DMS114 treated with DMSO at 0.1 percent for 48 hours (cell line): ENCODE data around the gene DEPDC5.
"Not testable (repeated sequence)": the region's sequence is repeated elsewhere in the genome, so short reads cannot be mapped to it uniquely, and the experiment has no call there.

Experiments used
- DNase-seq: peaks from one replicate; lab custom pipeline; 2025; ENCODE audit not compliant: unreplicated experiment; lab: John Stamatoyannopoulos, UW

DEPDC5 gene

GRCh38 chr22:31813898-31814297, 60.1 kb downstream of the DEPDC5 start:
- not testable (repeated sequence) for DNase-seq

- no peak for DNase-seq
Observed at GRCh38 chr22:31814942-31815341, 61.1 kb downstream of the DEPDC5 start.

GRCh38 chr22:31815383-31815814, 61.6 kb downstream of the DEPDC5 start:
- not testable (repeated sequence) for DNase-seq

GRCh38 chr22:31816750-31817149, 62.9 kb downstream of the DEPDC5 start:
- no peak for DNase-seq

GRCh38 chr22:31818481-31819392, 64.9 kb downstream of the DEPDC5 start:
- DNase-seq: no peak

- no peak for DNase-seq
Observed at GRCh38 chr22:31820655-31821054, 66.8 kb downstream of the DEPDC5 start.

- no peak for DNase-seq
Observed at GRCh38 chr22:31821572-31821971, 67.8 kb downstream of the DEPDC5 start.

GRCh38 chr22:31822523-31822922, 68.7 kb downstream of the DEPDC5 start:
- DNase-seq: no peak

GRCh38 chr22:31825513-31825912, 71.7 kb downstream of the DEPDC5 start:
- no peak for DNase-seq

- no peak for DNase-seq
Observed at GRCh38 chr22:31826443-31826842, 72.6 kb downstream of the DEPDC5 start.

- no peak for DNase-seq
Observed at GRCh38 chr22:31828739-31829138, 74.9 kb downstream of the DEPDC5 start.

- no peak for DNase-seq
Observed at GRCh38 chr22:31829505-31829904, 75.7 kb downstream of the DEPDC5 start.

GRCh38 chr22:31830721-31831070, 76.9 kb downstream of the DEPDC5 start:
- DNase-seq: no peak

- DNase-seq: no peak
Observed at GRCh38 chr22:31833930-31834329, 80.1 kb downstream of the DEPDC5 start.

GRCh38 chr22:31836010-31836409, 82.2 kb downstream of the DEPDC5 start:
- no peak for DNase-seq

- no peak for DNase-seq
Observed at GRCh38 chr22:31838917-31839316, 85.1 kb downstream of the DEPDC5 start.

- DNase-seq: no peak
Observed at GRCh38 chr22:31839986-31840385, 86.2 kb downstream of the DEPDC5 start.

- no peak for DNase-seq
Observed at GRCh38 chr22:31840585-31840984, 86.8 kb downstream of the DEPDC5 start.

GRCh38 chr22:31841078-31841827, 87.4 kb downstream of the DEPDC5 start:
- DNase-seq: no peak

GRCh38 chr22:31843526-31843925, 89.7 kb downstream of the DEPDC5 start:
- no peak for DNase-seq

GRCh38 chr22:31844941-31845340, 91.1 kb downstream of the DEPDC5 start:
- DNase-seq: no peak
